Stimulated activated CD4-positive, alpha-beta T cell treated with anti-CD3 and anti-CD28 coated beads, TNF-alpha, amount 100 ng/mL, for 48 hours (primary cell): ENCODE measurements around the gene OR6X1.

ENCODE experiments used
- DNase-seq, 3 donors: peaks; one replicate each; pipeline ENCODE4 v3.0.0-alpha.2; 2020; ENCODE audit warnings: low read depth in 3 of 3

The OR6X1 gene, protein sequence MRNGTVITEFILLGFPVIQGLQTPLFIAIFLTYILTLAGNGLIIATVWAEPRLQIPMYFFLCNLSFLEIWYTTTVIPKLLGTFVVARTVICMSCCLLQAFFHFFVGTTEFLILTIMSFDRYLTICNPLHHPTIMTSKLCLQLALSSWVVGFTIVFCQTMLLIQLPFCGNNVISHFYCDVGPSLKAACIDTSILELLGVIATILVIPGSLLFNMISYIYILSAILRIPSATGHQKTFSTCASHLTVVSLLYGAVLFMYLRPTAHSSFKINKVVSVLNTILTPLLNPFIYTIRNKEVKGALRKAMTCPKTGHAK

DNA sequence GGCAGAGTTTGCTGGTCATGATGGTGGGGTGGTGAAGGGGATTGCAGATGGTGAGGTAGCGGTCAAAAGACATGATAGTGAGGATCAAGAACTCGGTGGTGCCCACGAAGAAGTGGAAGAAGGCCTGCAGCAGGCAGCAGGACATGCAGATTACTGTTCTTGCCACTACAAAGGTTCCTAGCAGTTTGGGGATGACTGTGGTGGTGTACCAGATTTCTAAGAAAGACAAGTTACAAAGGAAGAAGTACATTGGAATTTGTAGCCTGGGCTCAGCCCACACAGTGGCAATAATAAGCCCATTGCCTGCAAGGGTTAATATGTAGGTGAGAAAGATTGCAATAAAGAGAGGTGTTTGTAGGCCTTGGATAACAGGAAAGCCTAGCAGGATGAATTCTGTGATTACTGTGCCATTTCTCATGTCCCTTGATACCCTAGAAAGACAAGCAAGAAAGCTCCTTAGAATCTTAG lies at the start of gene OR6X1:
Gene OR6X1 (minus strand): TSS at position 418 of the 468 bp plus-strand sequence. CDS start 0 bp downstream, at position 418.
- no peak for DNase-seq

DNA sequence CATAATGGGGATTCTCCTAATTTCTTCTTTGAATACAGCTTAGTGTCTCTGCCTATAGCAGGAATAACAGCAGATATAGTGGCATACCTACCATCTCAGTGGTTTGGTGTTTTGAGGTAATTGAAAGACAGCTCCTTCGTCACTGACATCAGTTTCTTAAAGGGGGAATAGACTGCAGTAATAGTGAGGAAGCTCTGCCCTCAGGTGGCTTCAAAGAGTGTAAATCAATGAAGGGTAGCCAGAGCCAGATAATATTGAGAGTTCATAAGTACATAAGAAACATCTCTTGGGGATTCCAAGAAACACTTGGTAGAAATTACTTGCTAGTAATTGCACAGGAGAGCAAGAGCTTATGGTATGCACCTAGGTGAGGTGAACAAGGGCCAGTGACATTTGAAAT lies 47.4 kb upstream of the OR6X1 start:
- no peak for DNase-seq

DNA sequence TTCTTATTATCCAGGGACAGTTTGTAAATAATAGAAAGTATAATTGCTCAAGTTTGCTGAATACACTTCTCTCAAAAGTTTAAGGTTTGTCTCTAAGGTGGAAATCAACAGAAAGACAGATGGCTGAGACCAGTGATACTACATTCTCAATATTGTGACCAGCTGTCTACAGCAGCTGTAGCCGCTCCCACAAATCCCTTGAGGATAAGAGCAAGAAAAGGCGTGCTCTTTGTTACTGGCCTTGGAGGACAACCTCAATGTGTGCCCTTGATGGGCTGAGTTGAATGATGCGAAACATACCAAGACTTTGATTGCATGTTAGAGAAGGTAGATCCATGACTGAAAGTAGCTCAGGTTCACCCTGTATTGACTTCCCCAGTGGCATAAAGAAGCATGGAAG lies 45.7 kb upstream of the OR6X1 start:
- DNase-seq, result no peak

DNA sequence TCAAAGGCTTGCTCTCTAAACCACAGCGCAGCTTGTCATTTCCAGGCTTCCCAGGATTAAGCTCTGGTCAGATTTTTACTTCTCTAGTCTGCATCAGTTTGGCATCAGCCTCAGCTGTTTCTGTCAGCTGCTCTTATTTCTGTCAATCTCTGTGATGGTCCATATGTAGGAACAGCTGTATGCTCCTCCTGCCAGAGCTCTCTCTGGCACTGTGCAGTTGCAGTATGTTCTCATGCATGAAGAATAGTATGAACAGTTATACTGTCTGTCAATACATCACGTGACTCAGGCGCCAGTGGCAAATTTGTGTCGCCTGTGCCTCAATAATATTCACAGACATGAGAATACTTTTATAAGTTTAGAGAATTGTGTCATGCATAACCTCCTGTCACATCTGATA lies 45.1 kb upstream of the OR6X1 start:
- DNase-seq, result no peak

DNA sequence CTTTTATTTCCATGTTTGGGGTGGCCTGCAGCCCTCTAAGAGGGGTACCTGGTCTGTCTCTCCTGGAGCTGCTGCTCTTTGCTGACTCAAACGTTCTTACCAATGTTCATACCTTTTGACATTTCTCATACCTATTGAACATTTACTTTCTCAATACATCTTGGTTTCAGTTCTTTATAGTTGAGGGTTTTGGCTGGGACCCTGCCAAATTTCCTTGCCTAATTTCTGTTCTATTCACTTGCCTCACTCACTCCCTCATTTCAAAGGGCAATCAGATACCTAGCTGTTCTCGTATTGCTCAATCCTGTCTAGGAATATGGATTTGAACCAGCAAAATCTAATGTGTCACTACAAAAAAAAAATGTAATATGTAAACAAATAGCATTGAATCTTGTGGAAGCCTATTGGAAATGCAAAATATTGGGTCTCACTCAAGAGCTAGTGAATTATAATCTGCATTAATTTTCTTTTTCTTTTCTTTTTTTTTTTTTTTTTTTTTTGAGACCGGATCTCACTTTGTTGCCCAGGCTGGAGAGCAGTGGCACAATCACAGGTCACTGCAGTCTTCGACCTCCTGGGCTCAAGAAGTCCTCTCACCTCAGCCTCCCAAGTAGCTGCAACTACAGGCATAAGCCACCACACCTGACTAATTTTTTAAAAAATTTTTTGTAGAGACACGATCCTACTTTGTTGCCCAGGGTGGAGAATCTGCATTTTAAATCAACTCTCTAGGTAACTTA lies 44.4 kb upstream of the OR6X1 start:
- DNase-seq, result no peak

DNA sequence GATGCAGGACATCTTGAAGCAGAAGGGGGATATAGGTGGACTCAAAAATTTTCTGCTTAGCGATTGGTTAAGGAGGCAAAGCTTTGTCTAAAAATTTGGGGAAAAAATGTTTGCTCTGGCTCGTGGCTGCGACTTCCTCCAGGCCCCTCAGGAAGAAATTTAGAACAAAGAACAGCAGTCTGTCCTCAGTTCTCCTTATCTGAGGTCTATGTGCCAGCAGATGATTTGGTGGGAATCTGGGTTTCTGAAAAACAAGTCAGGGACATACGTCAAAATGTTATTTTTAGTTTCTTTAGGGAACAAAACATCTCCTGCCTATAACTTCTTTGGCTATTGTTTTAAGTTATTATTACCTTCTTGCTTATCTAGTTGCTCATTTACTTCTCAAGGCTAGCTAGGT lies 43.8 kb upstream of the OR6X1 start:
- no peak for DNase-seq

DNA sequence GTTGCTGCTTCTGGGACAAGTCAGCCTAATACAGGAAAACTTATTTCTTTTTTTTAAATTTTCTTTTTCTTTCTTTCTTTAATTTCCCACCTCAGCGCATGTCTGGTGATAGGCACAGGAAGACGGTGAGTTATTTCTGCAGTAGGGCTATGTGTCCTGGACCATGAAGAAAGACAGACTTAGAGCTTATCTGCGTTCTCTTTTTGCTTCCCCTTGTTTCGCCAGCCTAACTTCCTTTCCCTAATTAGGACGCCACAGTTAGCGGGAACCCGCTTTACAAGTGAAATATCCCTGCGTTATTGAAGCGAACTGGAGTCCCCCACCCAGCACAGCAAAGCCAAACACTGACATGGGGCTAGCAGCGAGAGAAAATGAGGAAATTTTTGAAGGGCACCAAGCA lies 43.2 kb upstream of the OR6X1 start:
- DNase-seq, result no peak

DNA sequence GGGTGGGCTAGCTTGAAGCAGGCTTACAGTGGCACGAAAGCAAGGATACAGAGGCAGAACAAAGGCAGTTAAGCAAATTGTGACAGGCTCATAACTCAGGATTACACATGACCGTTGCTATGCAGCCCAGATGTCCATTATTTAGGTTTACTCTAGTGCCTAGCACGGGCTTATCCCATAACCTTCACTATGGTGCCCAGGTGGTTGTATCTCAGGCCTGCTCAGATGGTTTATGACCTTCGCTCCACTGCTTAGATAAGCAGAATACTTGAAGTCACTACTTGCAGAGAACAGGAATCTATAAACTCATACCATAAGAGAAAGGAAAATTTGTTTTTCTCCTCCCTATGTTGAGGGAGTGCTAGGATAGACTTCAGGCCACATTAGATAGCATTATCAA lies 42.8 kb upstream of the OR6X1 start:
- DNase-seq, result no peak

DNA sequence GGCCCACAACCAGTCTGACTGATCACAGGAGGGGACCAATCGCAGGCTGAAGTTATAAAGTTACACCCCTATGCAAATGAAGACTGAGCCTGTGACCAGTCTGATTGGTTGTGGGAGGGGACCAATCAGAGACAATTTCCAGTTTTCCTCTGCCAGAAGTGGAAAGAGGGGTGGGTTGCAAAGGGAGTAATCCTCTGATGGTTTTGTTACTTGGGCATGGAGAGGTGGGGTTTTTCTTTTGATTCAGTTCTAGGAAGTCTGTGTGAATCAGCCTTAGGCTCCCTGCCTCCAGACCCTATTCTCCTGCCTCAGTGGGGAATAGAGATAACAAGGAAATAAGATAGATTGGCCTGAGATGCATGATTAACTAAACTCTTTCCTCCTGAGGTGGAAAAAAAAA lies 41.9 kb upstream of the OR6X1 start:
- no peak for DNase-seq

DNA sequence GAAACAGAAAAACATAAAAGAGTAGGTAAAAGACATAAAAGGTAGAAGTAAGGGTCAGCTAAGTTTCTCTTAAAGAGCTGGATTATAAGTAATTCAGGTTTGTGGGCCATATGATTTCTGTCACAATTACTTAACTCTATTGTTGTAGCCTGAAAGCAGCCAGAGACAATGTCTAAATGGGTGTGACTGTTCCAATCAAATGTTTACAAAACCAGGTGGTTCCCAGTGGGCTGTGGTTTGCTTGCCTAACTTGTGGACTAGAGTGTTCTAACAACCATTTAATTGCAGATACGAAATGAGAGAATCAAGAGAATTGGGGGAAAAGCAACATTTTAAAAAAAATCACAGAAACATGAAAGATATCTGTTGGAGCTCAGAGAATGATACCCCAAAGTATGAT lies 29.2 kb upstream of the OR6X1 start:
- DNase-seq, result no peak

DNA sequence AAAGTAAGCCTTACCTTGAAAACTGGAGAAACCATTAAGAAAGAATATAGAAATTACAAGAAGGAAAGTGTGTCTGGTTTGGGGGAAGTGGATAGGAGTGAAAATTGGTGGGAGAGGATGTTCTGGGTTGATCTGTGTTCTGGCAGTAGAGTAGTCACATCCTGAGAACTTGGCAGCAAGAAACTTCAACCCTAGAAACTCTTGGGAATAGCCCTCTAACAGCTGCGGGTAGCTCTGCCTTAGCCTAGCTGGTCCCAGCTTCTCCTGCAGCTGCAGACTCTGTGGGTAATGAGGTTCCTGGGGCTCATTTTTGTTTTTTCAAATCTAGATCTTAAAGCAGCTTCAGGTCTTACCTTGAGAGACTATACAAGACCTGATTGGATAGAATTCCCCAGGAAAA lies 24.2 kb upstream of the OR6X1 start:
- DNase-seq, result no peak

DNA sequence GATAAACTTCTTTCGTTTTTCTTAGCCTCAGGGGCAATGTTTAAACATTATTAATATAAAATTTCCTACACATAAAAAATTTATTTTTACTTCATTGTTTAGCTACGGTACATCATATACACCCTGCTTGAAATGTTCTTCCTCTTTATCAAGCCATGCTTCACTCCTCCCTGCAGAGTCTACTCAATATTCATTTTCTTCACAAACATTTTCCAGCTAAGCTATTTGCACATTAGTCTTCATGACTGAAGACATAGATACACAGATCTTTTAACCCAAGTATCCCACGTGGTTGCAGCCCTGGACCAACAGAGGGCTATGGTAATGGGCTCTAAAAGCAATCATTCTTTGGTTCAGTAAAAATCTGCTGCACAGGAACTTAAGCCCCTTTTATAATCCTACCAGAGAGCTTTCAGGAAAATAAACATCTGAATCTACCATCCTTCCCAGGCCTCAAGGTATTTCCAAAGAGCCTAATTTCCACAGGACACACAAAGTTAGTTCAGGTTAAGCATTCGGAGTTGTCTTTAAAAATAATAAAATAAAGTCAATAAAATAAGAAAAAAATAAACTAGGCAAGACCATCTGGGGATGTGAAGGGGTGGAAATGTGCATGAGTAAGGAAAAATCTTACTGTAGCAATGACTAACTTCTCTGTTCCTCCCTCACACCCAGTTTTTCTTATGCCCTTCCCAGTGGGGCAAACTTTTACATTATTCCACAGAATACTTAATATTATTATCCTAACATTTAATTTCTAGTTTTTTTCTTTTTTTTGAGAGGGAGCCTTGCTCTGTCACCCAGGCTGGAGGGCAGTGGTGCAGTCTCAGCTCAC lies 21.6 kb upstream of the OR6X1 start:
- no peak for DNase-seq

DNA sequence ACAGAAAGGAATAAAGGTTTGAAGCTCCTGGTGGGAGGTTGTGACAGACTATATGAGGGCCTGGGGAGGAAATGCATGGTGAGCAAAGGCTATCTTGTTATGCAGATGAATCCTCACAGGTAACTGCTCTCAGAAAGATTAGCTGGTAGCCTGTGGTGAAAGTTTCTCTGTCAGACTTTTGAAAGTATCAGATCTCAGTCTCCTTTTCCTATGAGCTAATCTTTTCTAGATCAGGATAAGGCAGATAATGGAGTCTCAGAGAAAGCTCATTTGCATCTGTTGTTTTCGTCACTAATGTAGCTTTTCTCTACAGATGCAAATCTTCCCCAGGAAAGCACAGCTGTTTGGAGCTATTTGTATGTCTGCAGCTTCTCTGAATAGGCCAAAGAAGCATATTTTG lies 21.0 kb upstream of the OR6X1 start:
- no peak for DNase-seq

DNA sequence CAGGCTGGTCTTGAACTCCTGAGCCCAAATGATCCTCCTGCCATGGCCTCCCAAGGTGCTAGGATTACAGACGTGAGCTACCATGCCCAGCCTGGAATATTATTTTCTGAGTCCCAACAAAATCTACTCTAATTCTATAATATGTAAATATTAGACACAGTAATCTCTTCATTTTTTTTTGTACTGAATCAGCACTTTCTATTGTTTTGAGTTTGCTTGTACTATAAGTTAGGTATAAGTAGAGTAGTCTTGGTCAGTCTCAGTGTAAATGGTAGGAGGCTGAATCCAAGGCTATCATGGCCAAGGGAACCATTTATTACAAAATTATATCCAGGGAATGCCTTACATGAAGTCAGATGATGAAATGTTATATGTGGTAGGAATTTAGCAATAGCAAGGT lies 19.6 kb upstream of the OR6X1 start:
- no peak for DNase-seq

DNA sequence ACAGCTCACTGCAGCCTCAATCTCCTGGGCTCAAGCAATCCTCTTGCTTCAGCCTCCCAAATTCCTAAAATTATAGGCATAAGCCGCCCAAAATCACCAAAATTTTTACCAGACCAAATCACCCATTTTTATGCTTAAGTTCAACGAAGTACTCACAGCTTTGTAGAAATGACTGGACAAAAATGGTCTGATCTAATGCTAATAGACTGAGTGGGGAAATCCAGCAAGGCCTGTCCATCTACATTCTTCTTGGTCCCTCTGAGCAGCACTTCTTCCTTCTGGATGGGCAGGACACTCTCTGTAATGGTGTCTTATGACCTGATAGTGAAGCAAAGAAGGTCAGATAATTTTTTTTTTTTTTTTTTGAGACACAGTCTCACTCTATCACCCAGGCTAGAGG lies 18.7 kb upstream of the OR6X1 start:
- no peak for DNase-seq

DNA sequence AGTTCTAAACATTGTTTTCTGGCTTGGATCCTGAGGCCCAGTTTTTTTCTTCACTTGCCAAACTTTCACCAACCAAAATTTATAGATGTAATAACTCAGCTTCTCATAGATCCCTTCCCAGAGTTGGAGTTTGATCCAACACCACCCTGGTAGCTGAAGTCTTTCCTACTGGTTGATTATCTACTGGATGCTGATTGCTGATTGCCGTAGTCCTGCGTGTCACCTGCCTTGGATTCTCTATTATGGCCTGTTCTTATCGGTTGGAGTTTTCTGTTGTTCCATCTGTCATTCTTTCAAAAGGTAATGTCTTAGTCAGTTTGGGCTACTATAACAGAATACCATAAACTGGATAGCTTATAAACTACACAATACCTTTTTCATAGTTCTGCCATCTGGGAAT lies 17.3 kb upstream of the OR6X1 start:
- DNase-seq, result no peak

DNA sequence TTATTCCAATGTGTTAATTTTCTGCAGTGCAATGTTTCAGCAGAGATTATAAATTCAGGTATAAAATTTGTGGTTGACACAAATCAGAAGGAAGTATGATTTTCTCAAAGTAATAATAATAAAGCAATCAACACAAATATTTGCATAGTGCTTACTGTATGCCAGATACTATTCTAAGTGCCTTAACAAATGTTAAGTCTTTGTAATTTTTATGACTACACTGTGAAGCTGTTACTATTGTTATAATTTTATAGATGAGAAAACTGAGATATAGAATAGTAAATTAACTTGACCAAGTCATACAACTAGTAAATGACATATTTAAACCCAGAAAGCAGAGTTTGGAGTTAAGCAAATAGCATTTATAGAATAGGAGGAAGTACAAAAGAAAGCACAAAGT lies 16.4 kb upstream of the OR6X1 start:
- no peak for DNase-seq

DNA sequence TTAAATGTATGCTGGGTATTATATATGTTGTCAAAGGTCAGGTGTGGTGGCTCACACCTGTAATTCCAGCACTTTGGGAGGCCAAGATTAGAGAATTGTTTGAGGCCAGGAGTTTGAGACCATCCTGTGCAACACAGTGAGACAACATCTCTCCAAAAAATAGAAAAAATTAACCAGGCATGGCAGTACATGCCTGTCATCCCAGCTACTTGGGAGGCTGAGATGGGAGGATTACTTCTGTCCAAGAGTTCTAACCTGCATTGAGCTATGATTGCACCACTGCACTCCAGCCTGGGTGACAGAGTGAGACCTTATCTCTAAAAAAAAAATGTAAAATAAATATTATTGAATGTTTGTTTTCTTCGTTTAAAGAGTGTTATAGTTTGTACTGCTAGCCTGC lies 11.3 kb upstream of the OR6X1 start:
- DNase-seq, result no peak

DNA sequence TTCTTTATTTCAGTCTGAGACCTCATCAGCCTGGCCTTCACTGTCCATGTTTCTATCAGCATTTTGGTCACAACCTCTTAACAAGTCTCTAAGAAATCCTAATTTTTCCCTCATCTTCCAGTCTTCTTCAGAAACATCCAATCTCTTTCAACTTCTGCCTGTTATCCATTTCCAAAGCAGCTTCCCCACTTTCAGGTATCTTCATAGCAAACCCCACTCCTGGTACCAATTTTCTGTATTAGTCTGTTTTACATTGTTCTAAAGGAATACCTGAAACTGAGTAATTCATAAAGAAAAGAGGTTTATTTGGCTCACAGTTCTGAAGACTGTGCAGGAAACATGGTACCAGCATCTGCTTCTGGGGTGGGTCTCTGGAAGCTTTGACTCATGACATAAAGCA lies 8.1 kb upstream of the OR6X1 start:
- no peak for DNase-seq

DNA sequence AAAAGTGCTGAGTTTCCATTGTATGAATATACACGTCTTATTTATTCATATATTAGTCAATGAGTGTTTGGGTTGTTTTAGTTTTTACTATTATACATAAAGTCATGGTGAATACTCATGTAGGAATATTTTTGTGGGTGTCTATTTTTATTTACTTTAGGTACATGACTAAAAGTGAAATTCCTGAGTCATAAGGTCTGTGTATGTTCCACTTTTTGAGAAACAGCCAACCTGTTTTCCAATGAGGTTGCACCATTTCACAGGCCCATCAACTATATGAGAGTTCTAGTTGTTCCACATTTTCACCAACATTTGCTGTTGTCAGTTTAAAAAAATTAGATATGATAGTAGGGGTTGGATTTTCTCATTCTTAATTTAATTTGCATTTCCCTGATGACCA lies 6.6 kb upstream of the OR6X1 start:
- no peak for DNase-seq

DNA sequence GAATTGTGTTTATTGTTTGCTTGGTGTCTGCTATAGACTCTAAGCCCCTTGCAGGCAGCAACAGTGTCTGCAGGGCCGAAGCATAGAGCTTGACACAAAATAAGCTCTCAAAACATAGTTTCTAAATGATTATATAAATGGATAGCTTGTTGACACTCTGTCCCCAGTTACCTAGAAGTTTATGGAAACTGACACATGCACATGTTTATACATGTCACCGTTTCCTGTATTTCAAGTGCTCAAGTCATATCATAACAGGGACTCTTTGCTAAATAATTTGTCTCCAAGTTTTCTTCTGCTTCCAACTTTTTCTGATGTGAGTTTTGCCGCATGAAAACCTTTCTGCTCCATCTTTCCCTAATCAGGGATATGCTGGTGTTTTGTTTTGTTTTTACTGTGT lies 3.7 kb upstream of the OR6X1 start:
- DNase-seq, result no peak

DNA sequence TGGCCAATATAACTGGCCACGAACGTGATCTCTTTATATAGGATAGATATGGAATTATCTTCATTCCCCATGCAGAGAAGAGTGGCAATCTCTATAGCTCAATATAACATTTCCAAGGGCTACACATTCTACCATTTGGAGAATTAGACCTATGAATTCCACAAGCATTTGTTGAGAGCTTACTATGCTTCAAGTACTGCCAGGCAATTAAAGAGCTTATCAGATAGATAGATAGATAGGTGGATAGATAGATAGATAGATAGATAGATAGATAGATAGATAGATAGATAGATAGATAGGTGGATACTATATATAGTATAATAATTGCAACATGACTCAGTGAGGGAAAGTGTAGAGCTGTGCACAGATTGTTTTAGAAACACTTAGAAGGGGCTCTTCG lies 1.5 kb upstream of the OR6X1 start:
- no peak for DNase-seq

DNA sequence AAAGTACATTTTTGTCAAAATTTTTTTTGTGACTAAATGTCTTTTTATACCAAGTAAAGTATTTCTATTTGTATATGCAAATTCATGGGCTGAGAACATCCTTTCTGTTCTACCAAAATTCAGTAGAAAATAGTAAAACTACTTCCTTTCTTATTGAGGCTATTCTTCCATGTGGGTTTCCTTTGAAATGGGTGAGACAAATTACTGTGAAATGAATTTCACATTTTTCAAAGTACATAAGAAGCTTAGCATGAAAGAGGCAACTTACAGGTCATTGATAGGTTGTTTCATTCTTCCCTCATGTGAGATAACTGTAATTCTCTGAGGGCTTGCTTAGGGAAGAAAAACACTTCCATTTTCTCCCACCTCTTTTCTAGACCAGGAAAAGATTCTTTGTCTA lies 1.0 kb upstream of the OR6X1 start:
- DNase-seq, result no peak
